Measurements from ENCODE around the gene UBALD1. TPM values are rescaled to one million over a fixed set of nuclear protein-coding genes. Genes with fewer than 3 reads are reported as not detected.
"Not testable (repeated sequence)": the region's sequence is repeated elsewhere in the genome, so short reads cannot be mapped to it uniquely, and the experiment has no call there.

UBALD1 gene
- total RNA-seq, 1 donor from 2014 or later, result 30.8 TPM

- intact Hi-C loops (cut with DNase I); DNase-seq (ENCODE audit: low spot score); ATAC-seq: not testable (repeated sequence)
Observed at GRCh38 chr16:4573926-4574325, 40.8 kb downstream of the UBALD1 start.

GRCh38 chr16:4572715-4573114 is 42.0 kb downstream of the UBALD1 start:
- DNase-seq (ENCODE audit: low spot score) (no peak), ATAC-seq (no peak)
- intact Hi-C loops (cut with DNase I), result no loop called here

GRCh38 chr16:4570688-4571321 is 43.9 kb downstream of the UBALD1 start:
- ATAC-seq (no peak), DNase-seq (ENCODE audit: low spot score) (no peak)
- intact Hi-C loops (cut with DNase I), result no loop called here

- DNase-seq (ENCODE audit: low spot score) (no peak), ATAC-seq (no peak)
- intact Hi-C loops (cut with DNase I), result no loop called here
Observed at GRCh38 chr16:4570086-4570485, 44.6 kb downstream of the UBALD1 start.

- intact Hi-C loops (cut with DNase I), result no loop called here
- no peak for ATAC-seq
- no peak for DNase-seq (ENCODE audit: low spot score)
Observed at GRCh38 chr16:4566144-4566543, 48.5 kb downstream of the UBALD1 start.

GRCh38 chr16:4564661-4565267 is 49.9 kb downstream of the UBALD1 start:
- intact Hi-C loops (cut with DNase I), result no loop called here
- DNase-seq (ENCODE audit: low spot score) (no peak), ATAC-seq (no peak)

- no peak for ATAC-seq
- intact Hi-C loops (cut with DNase I), result no loop called here
- no peak for DNase-seq (ENCODE audit: low spot score)
Observed at GRCh38 chr16:4561596-4561995, 53.1 kb downstream of the UBALD1 start.

Other genes with a start within 250 kb of the UBALD1 start
- gene VASN, start 243.0 kb downstream of the UBALD1 start, total RNA-seq, result 38.4 TPM
- 51.5 TPM for gene CORO7, start 198.3 kb downstream of the UBALD1 start, total RNA-seq
- 27.8 TPM for gene DNAJA3, start 189.0 kb downstream of the UBALD1 start, total RNA-seq
- gene NMRAL1, start 140.3 kb downstream of the UBALD1 start, total RNA-seq, result 32.8 TPM
- gene HMOX2, start 138.5 kb downstream of the UBALD1 start, total RNA-seq, result 26.3 TPM
- 40.6 TPM for gene CDIP1, start 76.1 kb downstream of the UBALD1 start, total RNA-seq
- 0.22 TPM for gene C16orf96, start 58.5 kb downstream of the UBALD1 start, total RNA-seq
- gene MGRN1, start 9.9 kb upstream of the UBALD1 start, total RNA-seq, result 75.3 TPM
- gene NUDT16L1, start 78.7 kb upstream of the UBALD1 start, total RNA-seq, result 21.3 TPM
- 34.4 TPM for gene ANKS3, start 119.4 kb upstream of the UBALD1 start, total RNA-seq
- gene DNAAF8, start 119.6 kb upstream of the UBALD1 start, total RNA-seq, result 0.31 TPM
- 21.5 TPM for gene ZNF500, start 152.3 kb upstream of the UBALD1 start, total RNA-seq
- not detected for gene SEPTIN12, start 173.5 kb upstream of the UBALD1 start, total RNA-seq
- not detected for gene SMIM22, start 180.5 kb upstream of the UBALD1 start, total RNA-seq
- gene ROGDI, start 187.7 kb upstream of the UBALD1 start, total RNA-seq, result 19.7 TPM
- gene GLYR1, start 232.4 kb upstream of the UBALD1 start, total RNA-seq, result 69.9 TPM
- gene UBN1, start 232.6 kb upstream of the UBALD1 start, total RNA-seq, result 28.3 TPM